Bronchial epithelial cell (primary cell): ENCODE results near the gene ANAPC15. TPM values are rescaled to one million over a fixed set of nuclear protein-coding genes. Genes with fewer than 3 reads are reported as not detected.
A peak's percentile ranks its signal among the peaks of the same experiment; 100 is the strongest.

Source experiments
- DNase-seq: peaks from one replicate; pipeline ENCODE4 v3.0.0-alpha.2; 2010; ENCODE audit warnings: low read depth
- FAIRE-seq: peaks from 2 replicates; lab custom pipeline; 2011; peaks lifted over from hg19 to GRCh38; lab: Jason Lieb, UNC
- H3K27me3 ChIP-seq: 2 replicates; pipeline ENCODE4 v1.5.1; 2011; ENCODE audit warnings: low read length; ENCODE audit not compliant: control insufficient read depth, insufficient read depth
- H3K36me3 ChIP-seq: 2 replicates; pipeline ENCODE4 v1.5.1; 2011; ENCODE audit warnings: low read length; ENCODE audit not compliant: control insufficient read depth, insufficient read depth
- H3K4me3 ChIP-seq: 2 replicates; pipeline ENCODE4 v1.5.1; 2011; ENCODE audit warnings: mild to moderate bottlenecking, low read depth, low read length, control low read depth
- total RNA-seq: library from RNA; depleted of rRNA; stranded (reverse); fragments of >200 nt; gene quantifications from 2 replicates; pipeline ENCODE4 v1.2.1, GENCODE V29; 2014
- TF ChIP-seq, protein P1 (sequence below): IDR thresholded peaks from 2 replicates; pipeline ENCODE4 v1.5.1; 2011; ENCODE audit warnings: mild to moderate bottlenecking, moderate library complexity, low read length, control low read depth, inconsistent platforms; ENCODE audit not compliant: insufficient read depth, severe bottlenecking

Gene ANAPC15
- total RNA-seq, 1 donor from 2014 or later = 19.0 TPM

- H3K4me3 ChIP-seq = no peak overlapping the region
- peaks cover 2% of the 10 kb centered on the region for H3K36me3 ChIP-seq
- DNase-seq (no peak), FAIRE-seq (no peak)
- TF ChIP-seq, protein P1, sequence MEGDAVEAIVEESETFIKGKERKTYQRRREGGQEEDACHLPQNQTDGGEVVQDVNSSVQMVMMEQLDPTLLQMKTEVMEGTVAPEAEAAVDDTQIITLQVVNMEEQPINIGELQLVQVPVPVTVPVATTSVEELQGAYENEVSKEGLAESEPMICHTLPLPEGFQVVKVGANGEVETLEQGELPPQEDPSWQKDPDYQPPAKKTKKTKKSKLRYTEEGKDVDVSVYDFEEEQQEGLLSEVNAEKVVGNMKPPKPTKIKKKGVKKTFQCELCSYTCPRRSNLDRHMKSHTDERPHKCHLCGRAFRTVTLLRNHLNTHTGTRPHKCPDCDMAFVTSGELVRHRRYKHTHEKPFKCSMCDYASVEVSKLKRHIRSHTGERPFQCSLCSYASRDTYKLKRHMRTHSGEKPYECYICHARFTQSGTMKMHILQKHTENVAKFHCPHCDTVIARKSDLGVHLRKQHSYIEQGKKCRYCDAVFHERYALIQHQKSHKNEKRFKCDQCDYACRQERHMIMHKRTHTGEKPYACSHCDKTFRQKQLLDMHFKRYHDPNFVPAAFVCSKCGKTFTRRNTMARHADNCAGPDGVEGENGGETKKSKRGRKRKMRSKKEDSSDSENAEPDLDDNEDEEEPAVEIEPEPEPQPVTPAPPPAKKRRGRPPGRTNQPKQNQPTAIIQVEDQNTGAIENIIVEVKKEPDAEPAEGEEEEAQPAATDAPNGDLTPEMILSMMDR = no peak
- no peaks in the 10 kb centered on the region for H3K27me3 ChIP-seq
Observed at GRCh38 chr11:72075756-72076155, 36.7 kb downstream of the ANAPC15 start.

GRCh38 chr11:72075109-72075508 is 37.4 kb downstream of the ANAPC15 start:
- peaks cover 2% of the 10 kb centered on the region for H3K36me3 ChIP-seq
- no peaks in the 10 kb centered on the region for H3K27me3 ChIP-seq
- no peak for DNase-seq
- FAIRE-seq = no peak
- TF ChIP-seq, protein P1 = no peak
- no peak overlapping the region for H3K4me3 ChIP-seq

GRCh38 chr11:72072348-72072747 is 40.1 kb downstream of the ANAPC15 start:
- TF ChIP-seq, protein P1 = no peak
- FAIRE-seq (no peak), DNase-seq (peak; percentile 74)
- peaks cover 4% of the 10 kb centered on the region for H3K36me3 ChIP-seq
- H3K27me3 ChIP-seq = no peaks in the 10 kb centered on the region
- H3K4me3 ChIP-seq = no peak overlapping the region

- peaks cover 3% of the 10 kb centered on the region for H3K36me3 ChIP-seq
- FAIRE-seq = no peak
- no peak overlapping the region for H3K4me3 ChIP-seq
- no peaks in the 10 kb centered on the region for H3K27me3 ChIP-seq
- no peak for DNase-seq
- TF ChIP-seq, protein P1 = no peak
Observed at GRCh38 chr11:72070491-72070890, 42.0 kb downstream of the ANAPC15 start.

DNA sequence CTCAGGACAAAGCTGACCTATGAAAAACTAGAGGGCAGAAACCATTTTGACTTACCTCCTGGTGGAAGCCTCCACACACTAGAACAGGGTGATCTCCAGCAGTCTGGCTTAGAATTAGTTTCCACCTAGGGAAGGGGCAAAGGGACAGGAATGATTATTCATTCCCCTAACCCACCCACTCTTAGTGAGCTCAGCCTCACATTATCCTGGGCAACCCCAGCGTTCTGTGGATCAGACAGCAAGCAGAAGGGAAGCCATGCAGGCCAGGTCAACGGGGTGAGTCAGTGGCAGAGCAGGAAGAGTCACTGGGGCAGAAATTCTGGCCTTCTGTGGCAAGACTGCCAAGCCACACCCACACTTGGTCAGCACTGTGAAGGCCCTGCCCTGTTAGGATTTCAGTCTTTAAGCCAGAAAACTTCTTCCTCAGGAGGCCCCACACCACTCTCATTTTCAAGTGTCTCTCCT is 42.7 kb downstream of the ANAPC15 start:
- TF ChIP-seq, protein P1 = no peak
- Histone ChIP-seq H3K36me3 (peaks cover 3% of the 10 kb centered on the region), H3K27me3 (no peaks in the 10 kb centered on the region), H3K4me3 (no peak overlapping the region)
- FAIRE-seq = no peak
- peak; percentile 87 for DNase-seq

DNA sequence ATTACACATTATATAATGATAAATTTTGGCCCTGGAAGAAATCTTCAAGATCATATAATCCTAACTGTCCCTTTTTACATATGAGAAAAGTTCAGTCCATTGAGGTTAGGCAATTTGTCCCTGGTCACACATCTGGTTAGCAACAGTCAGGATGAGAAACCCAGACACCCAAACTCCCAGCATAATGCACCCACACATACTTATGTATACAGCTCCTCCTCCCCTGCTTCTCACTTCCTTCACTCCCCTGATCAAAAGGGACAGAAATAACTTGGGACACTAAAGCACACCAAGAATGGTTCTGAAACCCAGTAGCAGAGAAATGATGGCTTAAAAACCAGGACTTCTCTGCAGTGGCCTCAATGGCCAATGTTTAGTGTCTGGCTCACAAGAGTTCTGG is 43.3 kb downstream of the ANAPC15 start:
- Histone ChIP-seq H3K27me3 (no peaks in the 10 kb centered on the region), H3K36me3 (peaks cover 2% of the 10 kb centered on the region), H3K4me3 (no peak overlapping the region)
- DNase-seq (no peak), FAIRE-seq (no peak)
- TF ChIP-seq, protein P1 = no peak
